HUES48 (cell line): ENCODE results near the gene RFC4.

ENCODE experiments used
- H3K27ac ChIP-seq: one replicate; pipeline ENCODE4 v1.7.0; 2013; ENCODE audit warnings: low read depth, low read length, inconsistent platforms
- H3K27me3 ChIP-seq: 2 replicates; pipeline ENCODE4 v1.6.1; 2013; ENCODE audit warnings: mild to moderate bottlenecking, low read length; ENCODE audit not compliant: control insufficient read depth, insufficient read depth
- H3K36me3 ChIP-seq: 2 replicates; pipeline ENCODE4 v1.6.1; 2013; ENCODE audit warnings: low read length; ENCODE audit not compliant: control insufficient read depth, insufficient read depth
- H3K4me1 ChIP-seq: 2 replicates; pipeline ENCODE4 v1.6.1; 2013; ENCODE audit warnings: mild to moderate bottlenecking, low read length; ENCODE audit not compliant: control insufficient read depth, insufficient read depth
- H3K4me3 ChIP-seq: 2 replicates; pipeline ENCODE4 v1.5.1; 2013; ENCODE audit warnings: mild to moderate bottlenecking, low read depth, low read length
- H3K9ac ChIP-seq: 2 replicates; pipeline ENCODE4 v1.6.1; 2013; ENCODE audit warnings: mild to moderate bottlenecking, low read depth, low read length, moderate library complexity
- H3K9me3 ChIP-seq: 2 replicates; pipeline ENCODE4 v1.6.1; 2013; ENCODE audit warnings: low read length; ENCODE audit not compliant: control insufficient read depth, insufficient read depth

Gene RFC4

DNA sequence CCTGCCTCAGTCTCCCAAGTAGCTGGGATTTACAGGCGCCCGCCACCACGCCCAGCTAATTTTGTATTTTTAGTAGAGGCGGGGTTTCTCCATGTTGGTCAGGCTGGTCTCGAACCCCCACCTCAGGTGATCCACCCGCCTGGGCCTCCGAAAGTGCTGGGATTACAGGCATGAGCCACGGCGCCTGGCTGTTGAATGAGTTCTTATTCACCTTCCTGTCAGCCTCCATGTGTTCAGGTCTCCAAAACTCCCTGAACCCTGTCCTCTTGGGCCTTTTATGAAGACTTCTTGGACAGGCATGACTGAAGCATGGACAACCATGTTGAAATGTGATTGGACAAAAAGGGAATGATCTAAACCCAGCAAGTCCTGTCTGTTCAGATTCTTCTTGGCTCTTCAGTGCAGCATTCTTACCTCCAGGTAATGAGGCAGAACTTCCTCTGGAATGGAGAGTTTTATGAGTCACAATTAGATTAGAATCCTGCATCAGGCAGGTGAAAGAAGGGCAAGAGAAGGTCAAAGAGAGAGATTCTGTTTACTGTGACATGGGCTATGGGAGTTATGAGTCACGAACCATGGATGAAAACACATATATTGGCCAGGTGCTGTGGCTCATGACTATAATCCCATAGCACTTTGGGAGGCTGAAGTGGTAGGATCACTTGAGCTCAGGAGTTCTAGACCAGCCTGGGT is 46.0 kb downstream of the RFC4 start:
- 0 out of 2 replicates have a peak, but pooled peaks cover 4% of the 10 kb centered on the region for H3K4me1 ChIP-seq
- H3K36me3 ChIP-seq: no peaks in the 10 kb centered on the region
- H3K27ac ChIP-seq: no peak overlapping the region
- no peak overlapping the region for H3K9ac ChIP-seq
- no peaks in the 10 kb centered on the region for H3K9me3 ChIP-seq
- no peak overlapping the region for H3K4me3 ChIP-seq
- no peaks in the 10 kb centered on the region for H3K27me3 ChIP-seq

DNA sequence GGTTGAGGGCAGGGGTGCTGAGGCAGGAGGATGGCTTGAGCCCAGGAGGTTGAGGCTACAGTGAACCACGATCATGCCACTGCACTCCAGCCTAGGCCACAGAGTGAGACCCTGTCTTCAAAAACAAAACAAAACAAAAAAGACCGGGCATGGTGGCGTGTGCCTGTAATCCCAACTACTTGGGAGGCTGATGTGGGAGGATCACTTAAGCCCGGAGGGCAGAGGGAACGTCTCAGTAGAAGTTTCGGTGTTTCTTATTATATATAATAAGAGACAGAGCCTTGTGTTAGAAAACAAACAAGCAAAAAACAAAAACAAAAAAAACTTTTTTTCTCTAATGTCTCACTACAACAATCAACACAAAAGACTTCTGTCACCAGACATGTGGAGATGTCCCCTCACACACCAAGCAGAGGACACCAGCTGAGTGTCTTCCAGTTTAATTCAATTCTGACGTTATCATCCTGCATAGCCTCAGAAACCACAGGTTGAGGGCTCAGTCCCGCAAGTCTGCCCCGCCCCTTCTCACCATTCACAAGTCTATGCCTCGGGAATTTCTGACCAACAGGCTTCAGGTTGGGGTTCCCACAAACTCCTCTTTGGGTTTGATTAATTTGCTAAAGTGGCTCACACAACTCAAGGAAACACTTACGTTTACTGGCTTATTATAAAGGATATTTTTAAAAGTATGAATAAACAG is 46.9 kb downstream of the RFC4 start:
- Histone ChIP-seq H3K9me3 (no peaks in the 10 kb centered on the region), H3K27me3 (no peaks in the 10 kb centered on the region), H3K9ac (no peak overlapping the region), H3K27ac (no peak overlapping the region), H3K4me1 (0 out of 2 replicates have a peak, but pooled peaks cover 4% of the 10 kb centered on the region), H3K4me3 (no peak overlapping the region), H3K36me3 (no peaks in the 10 kb centered on the region)

DNA sequence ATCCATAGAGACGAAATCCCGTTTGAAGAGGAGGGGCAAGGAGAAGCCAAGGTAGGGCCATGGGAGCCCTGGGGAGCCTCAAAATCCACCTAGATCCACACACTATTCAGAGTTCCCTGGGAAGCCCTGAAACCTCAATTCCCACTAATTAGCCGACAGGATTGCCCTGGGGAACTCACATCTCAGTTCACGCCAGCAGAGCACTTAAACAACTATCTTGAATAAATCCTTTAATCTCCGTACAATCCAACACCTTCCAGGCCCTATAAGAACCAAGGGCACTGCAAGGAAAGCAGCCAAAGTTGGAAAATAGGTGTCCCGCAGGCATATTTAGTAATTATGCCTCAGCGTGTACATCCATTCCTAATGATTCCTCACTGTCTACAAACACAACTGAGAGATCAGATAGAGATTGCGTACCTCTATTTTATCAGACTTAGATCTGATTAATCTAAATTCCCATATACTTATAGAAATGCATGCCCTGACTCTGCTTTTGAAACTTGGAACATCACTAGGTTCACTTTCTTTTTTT is 48.5 kb downstream of the RFC4 start:
- no peaks in the 10 kb centered on the region for H3K36me3 ChIP-seq
- no peak overlapping the region for H3K27ac ChIP-seq
- H3K9me3 ChIP-seq: no peaks in the 10 kb centered on the region
- H3K4me1 ChIP-seq: 0 out of 2 replicates have a peak, but pooled peaks cover 4% of the 10 kb centered on the region
- no peaks in the 10 kb centered on the region for H3K27me3 ChIP-seq
- no peak overlapping the region for H3K9ac ChIP-seq
- H3K4me3 ChIP-seq: no peak overlapping the region

DNA sequence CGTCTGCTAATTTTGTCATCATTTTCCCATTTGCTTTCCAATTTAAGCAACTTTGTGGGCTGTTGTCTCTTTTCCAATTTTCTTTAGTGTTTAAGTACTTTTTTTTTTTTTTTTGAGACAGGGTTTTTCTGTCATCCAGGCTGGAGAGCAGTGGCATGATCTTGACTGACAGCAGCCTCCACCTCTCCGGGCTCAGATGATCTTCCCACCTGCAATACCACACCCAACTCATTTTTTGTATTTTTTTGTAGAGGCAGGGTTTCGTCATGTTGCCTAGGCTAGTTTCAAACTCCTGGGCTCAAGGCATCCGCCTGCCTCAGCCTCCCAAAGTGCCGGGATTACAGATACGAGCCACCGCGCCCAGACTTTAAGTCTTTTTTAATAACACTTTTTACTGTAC is 49.1 kb downstream of the RFC4 start:
- H3K9me3 ChIP-seq: no peaks in the 10 kb centered on the region
- H3K9ac ChIP-seq: no peak overlapping the region

GRCh38 chr3:186754871-186755270 is 51.4 kb downstream of the RFC4 start:
- Histone ChIP-seq H3K4me1 (0 out of 2 replicates have a peak, but pooled peaks cover 6% of the 10 kb centered on the region), H3K36me3 (no peaks in the 10 kb centered on the region), H3K9me3 (no peaks in the 10 kb centered on the region), H3K4me3 (no peak overlapping the region), H3K9ac (no peak overlapping the region), H3K27ac (no peak overlapping the region), H3K27me3 (no peaks in the 10 kb centered on the region)

More for the DNA sequence above, 49.1 kb downstream of the RFC4 start:
- H3K27me3 ChIP-seq: no peaks in the 10 kb centered on the region
- no peak overlapping the region for H3K27ac ChIP-seq
- no peaks in the 10 kb centered on the region for H3K36me3 ChIP-seq
- 0 out of 2 replicates have a peak, but pooled peaks cover 4% of the 10 kb centered on the region for H3K4me1 ChIP-seq
- H3K4me3 ChIP-seq: no peak overlapping the region

GRCh38 chr3:186754006-186754405 is 52.3 kb downstream of the RFC4 start:
- H3K36me3 ChIP-seq: no peaks in the 10 kb centered on the region
- H3K4me3 ChIP-seq: no peak overlapping the region
- no peaks in the 10 kb centered on the region for H3K27me3 ChIP-seq
- no peaks in the 10 kb centered on the region for H3K9me3 ChIP-seq
- H3K4me1 ChIP-seq: 0 out of 2 replicates have a peak, but pooled peaks cover 6% of the 10 kb centered on the region
- H3K9ac ChIP-seq: no peak overlapping the region
- no peak overlapping the region for H3K27ac ChIP-seq

DNA sequence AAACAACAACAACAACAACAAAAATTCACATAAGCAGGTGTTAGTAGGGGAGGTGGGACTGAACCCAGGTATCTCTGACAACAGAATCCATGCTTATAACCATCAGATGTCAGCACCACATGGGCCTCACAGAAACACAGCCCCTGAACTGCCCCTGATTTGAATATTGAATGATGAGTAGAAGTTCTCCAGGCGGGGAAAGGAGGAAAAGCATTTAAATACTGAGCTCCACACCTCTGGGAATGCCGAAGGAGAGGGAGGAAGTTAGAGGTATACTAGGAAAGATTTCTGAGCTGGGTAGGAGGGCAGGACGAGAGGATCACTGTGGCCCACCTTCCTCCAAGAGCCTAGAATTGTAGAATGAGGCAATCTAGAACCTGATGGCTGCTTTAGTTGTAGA is 54.8 kb downstream of the RFC4 start:
- no peak overlapping the region for H3K9ac ChIP-seq
- H3K4me3 ChIP-seq: no peak overlapping the region
- H3K27ac ChIP-seq: no peak overlapping the region
- H3K27me3 ChIP-seq: no peaks in the 10 kb centered on the region
- H3K9me3 ChIP-seq: no peaks in the 10 kb centered on the region
- H3K36me3 ChIP-seq: no peaks in the 10 kb centered on the region
- H3K4me1 ChIP-seq: 0 out of 2 replicates have a peak, but pooled peaks cover 3% of the 10 kb centered on the region

DNA sequence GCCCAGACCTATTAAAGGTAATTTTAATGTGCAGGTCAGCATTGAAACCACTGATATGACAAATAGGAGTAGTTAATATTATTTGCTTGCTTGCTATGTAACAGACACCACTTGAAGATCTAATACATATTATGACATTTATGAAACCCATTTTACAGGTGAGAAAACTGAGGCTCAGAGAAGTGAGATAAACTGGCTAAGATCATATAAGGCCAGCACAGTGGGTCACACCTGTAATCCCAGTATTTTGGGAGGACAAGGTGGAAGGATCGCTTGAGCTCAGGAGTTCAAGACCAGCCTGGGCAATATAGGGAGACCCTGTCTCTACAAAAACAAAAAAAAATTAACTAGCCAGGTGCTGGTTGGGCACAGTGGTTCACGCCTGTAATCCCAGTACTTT is 56.0 kb downstream of the RFC4 start:
- Histone ChIP-seq H3K36me3 (no peaks in the 10 kb centered on the region), H3K27ac (no peak overlapping the region), H3K9ac (no peak overlapping the region), H3K27me3 (no peaks in the 10 kb centered on the region), H3K4me1 (peaks cover 3% of the 10 kb centered on the region; the same call in 1 of the 2 replicates), H3K4me3 (no peak overlapping the region), H3K9me3 (no peaks in the 10 kb centered on the region)

DNA sequence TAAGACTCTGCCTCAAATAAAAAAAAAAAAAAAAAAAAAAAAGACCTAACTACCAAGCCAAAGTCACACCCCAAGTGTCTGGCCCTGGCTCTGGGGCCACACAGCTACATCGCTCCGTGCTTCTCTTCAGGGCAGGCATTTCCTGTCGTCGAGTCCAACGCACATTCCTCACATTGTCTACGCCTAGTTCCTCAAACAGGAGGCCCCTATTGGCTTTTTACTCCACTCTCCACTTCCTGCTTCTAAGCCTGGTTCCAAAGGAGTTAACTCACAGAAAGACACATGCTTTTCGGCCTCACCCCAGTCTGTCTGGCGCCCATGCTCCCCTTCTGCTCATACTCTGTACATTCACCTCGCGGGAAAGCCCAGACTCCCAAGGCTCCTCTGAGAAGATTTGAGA is 60.3 kb downstream of the RFC4 start:
- Histone ChIP-seq H3K4me1 (no peaks in the 10 kb centered on the region; the same call in 1 of the 2 replicates), H3K9ac (no peak overlapping the region), H3K27ac (peak overlapping the region; percentile 27), H3K4me3 (no peak overlapping the region), H3K27me3 (no peaks in the 10 kb centered on the region), H3K9me3 (no peaks in the 10 kb centered on the region), H3K36me3 (no peaks in the 10 kb centered on the region)

- H3K4me1 ChIP-seq: peaks cover 13% of the 10 kb centered on the region
- no peak overlapping the region for H3K9ac ChIP-seq
- no peak overlapping the region for H3K4me3 ChIP-seq
- H3K27ac ChIP-seq: no peak overlapping the region
- no peaks in the 10 kb centered on the region for H3K27me3 ChIP-seq
- no peaks in the 10 kb centered on the region for H3K36me3 ChIP-seq
- no peaks in the 10 kb centered on the region for H3K9me3 ChIP-seq
Observed at GRCh38 chr3:186743666-186744065, 62.6 kb downstream of the RFC4 start.
